C4-2B (cell line): ENCODE results near the gene CTTNBP2.

Experiments used
- H3K27ac ChIP-seq: fragments of 450-650 bp; 2 replicates; pipeline ENCODE4 v1.5.1; 2017
- ZFX ChIP-seq: fragments of 450-650 bp; IDR thresholded peaks from 2 replicates; pipeline ENCODE4 v1.6.1; 2017
- TF ChIP-seq, protein P1 (sequence below): fragments of 450-650 bp; conservative IDR thresholded peaks from 2 replicates; pipeline ENCODE4 v1.5.1; 2017; ENCODE audit warnings: mild to moderate bottlenecking

The CTTNBP2 gene

DNA sequence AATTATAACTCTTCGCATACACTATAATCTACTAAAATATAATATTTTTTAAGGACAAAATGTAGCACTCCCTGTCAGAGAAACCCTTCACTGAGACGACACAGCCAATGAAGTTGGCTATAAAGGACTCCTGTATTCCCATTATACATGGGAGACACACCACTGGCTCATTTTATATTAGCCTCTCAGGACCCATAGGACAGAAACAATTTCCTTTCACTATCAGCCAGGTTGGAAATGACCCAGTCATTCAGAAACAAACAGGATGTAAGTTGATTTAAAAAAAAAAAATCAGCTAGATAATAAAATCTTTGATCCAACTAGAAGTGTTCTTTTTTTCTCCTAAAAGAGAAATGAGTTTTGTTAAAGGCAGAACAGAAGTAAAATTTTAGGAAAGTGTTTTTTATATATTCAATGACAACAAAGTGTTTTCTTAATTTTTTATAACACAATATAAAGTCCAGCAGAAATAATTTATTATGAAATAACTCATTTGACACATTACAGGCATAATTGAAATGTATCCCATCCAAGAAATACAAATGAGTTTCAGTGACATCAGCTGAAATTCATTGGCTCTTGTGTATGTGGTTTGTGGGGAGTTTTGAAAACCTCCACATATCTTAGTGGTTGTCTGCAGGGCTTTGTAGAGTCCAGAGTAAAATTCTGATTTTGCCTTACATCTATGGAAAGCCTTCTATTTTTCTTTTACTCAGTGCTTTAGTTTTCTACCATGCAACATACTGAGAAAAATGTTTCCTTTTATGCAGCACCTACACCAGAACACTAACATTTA, 64.1 kb downstream of the CTTNBP2 start:
- TF ChIP-seq, protein P1, sequence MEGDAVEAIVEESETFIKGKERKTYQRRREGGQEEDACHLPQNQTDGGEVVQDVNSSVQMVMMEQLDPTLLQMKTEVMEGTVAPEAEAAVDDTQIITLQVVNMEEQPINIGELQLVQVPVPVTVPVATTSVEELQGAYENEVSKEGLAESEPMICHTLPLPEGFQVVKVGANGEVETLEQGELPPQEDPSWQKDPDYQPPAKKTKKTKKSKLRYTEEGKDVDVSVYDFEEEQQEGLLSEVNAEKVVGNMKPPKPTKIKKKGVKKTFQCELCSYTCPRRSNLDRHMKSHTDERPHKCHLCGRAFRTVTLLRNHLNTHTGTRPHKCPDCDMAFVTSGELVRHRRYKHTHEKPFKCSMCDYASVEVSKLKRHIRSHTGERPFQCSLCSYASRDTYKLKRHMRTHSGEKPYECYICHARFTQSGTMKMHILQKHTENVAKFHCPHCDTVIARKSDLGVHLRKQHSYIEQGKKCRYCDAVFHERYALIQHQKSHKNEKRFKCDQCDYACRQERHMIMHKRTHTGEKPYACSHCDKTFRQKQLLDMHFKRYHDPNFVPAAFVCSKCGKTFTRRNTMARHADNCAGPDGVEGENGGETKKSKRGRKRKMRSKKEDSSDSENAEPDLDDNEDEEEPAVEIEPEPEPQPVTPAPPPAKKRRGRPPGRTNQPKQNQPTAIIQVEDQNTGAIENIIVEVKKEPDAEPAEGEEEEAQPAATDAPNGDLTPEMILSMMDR: no peak
- TF ChIP-seq ZFX: no peak
- H3K27ac ChIP-seq: no peak overlapping the region

DNA sequence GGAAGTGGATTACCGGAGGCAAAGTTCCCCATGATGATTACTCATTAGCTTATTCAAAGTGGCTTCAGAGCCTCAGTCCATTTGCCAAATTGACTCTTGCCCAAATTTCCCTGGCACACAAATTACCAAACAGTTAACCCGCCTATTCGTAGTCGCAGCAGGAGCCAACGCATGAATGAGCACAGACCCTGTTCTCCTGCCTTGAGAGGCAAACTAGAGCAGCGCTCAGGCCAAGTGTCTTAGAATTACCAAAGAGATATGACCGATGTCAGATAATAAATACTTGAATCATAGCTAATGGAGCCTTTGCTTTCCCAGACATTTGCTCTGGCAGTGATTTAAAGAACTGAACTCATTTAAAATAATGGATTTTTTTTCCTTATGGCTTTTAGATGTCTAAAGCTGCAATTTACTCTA, 64.9 kb downstream of the CTTNBP2 start:
- TF ChIP-seq ZFX: no peak
- TF ChIP-seq, protein P1: no peak

DNA sequence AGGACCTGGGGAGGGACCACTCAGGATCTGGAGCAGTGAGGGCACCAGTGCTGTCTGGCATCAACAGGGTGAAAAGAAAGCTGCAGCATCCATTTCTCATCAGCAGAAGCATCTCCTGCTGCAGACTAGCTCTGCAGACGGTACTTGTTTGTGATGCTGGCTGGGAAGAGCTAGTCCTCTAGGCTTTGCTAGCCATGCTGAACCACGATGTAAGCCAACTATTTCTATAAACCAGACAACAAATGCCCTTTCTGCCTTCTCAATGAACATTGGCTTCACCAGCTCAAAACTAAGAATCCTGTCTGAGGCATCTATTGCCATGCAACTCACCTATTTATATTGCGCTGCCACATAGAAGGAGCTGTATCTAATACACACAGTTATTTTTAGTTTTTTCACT, 65.6 kb downstream of the CTTNBP2 start:
- H3K27ac ChIP-seq: no peak overlapping the region
- no peak for TF ChIP-seq ZFX
- TF ChIP-seq, protein P1: no peak

More for the DNA sequence above, 64.9 kb downstream of the CTTNBP2 start:
- no peak overlapping the region for H3K27ac ChIP-seq

DNA sequence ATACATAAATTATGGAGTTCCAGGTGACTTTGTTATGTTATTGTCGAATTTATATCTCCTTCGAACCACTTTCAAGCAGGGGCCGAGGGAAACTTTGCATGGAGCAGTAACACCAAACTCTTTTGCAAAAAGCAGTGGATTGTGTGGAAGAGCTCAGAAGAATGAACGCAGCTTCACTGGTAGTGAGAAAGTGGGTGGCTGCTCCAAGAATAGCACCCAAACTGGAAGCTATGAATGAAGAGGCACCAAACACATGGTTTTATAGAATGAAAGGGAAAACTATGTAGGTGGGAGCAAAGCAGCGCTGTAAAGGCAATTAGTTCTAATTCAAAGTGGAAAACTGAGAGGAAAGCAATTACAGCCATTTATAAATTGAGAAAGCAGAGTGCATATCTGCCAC, 67.2 kb downstream of the CTTNBP2 start:
- TF ChIP-seq, protein P1: no peak
- no peak for TF ChIP-seq ZFX
- no peak overlapping the region for H3K27ac ChIP-seq

DNA sequence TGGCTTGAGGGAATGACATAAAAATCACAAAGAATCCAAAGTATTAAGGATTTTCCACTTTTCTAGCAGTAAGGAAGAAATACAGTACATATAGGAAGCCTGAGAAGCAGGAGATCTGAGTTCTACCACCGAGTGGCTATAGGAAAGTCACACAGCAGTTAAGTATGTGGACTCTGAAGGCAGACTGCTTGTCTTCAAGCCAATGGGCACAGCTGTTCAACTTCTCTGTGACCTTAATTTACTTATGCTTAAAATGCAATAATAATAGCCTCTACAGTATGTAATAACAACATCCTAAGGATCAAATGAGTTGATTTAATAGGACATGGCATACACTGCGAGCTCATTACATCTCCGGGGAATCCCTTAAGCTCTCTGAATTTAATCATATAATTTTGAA, 68.0 kb downstream of the CTTNBP2 start:
- TF ChIP-seq, protein P1: no peak
- no peak for TF ChIP-seq ZFX
- no peak overlapping the region for H3K27ac ChIP-seq

DNA sequence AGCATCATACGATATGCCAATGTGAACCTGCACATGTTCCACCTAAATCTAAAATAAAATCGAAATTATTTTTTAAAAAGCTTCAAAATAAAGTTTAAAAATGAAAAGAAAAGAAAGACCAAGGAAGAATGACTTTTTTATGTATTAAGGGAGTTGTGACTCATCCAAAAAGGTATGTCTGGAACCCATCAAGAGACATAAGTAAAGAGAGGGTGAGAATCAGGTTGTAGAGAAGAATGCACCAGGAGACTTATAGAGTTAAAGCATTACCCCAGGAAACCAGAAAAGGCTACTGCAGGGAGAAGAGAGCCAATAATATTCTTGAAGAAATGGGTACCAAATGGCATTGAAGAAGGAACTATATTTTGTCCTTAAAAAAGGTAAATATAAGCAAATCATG, 69.8 kb downstream of the CTTNBP2 start:
- H3K27ac ChIP-seq: no peak overlapping the region
- TF ChIP-seq, protein P1: no peak
- no peak for TF ChIP-seq ZFX

DNA sequence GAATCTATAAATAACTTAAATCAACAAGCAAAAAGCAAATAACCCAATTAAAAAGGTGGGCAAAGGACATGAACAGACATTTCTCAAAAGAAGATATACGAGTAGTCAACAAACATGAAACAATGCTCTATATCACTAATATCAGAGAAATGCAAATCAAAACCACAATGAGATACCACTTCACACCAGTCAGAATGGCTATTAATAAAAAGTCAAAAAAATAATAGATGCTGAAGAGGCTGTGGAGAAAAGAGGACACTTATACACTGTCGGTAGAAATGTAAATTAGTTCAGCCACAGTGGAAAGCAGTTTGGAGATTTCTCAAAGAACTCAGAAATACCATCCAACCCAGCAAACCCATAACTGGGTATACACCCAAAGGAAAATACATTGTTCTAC, 70.6 kb downstream of the CTTNBP2 start:
- TF ChIP-seq ZFX: no peak
- TF ChIP-seq, protein P1: no peak
- no peak overlapping the region for H3K27ac ChIP-seq
